SKM-1 treated with dmso at 0.1 percent for 144 hours (cell line): ENCODE results near the gene GLIS1.

Source experiments
- DNase-seq: peaks from one replicate; lab custom pipeline; 2025; ENCODE audit not compliant: unreplicated experiment; lab: John Stamatoyannopoulos, UW

Gene GLIS1

GRCh38 chr1:53695116-53695515, 43.8 kb downstream of the GLIS1 start:
- DNase-seq: no peak

GRCh38 chr1:53694718-53695091, 44.3 kb downstream of the GLIS1 start:
- DNase-seq: no peak

- DNase-seq: no peak
Measured at GRCh38 chr1:53693773-53694717, 44.9 kb downstream of the GLIS1 start.

- DNase-seq: no peak
Measured at GRCh38 chr1:53693339-53693738, 45.6 kb downstream of the GLIS1 start.

- no peak for DNase-seq
Measured at GRCh38 chr1:53691326-53691725, 47.6 kb downstream of the GLIS1 start.

GRCh38 chr1:53690411-53690810, 48.6 kb downstream of the GLIS1 start:
- no peak for DNase-seq

- DNase-seq: no peak
Measured at GRCh38 chr1:53689736-53690326, 49.1 kb downstream of the GLIS1 start.

GRCh38 chr1:53689223-53689622, 49.7 kb downstream of the GLIS1 start:
- no peak for DNase-seq

- DNase-seq: no peak
Measured at GRCh38 chr1:53688381-53689102, 50.4 kb downstream of the GLIS1 start.

GRCh38 chr1:53687901-53688300, 51.1 kb downstream of the GLIS1 start:
- DNase-seq: no peak

GRCh38 chr1:53687426-53687825, 51.5 kb downstream of the GLIS1 start:
- DNase-seq: no peak

- no peak for DNase-seq
Measured at GRCh38 chr1:53686965-53687267, 52.0 kb downstream of the GLIS1 start.

GRCh38 chr1:53686091-53686964, 52.6 kb downstream of the GLIS1 start:
- no peak for DNase-seq

GRCh38 chr1:53685272-53686051, 53.5 kb downstream of the GLIS1 start:
- no peak for DNase-seq

- DNase-seq: no peak
Measured at GRCh38 chr1:53684741-53685140, 54.2 kb downstream of the GLIS1 start.

GRCh38 chr1:53683986-53684740, 54.8 kb downstream of the GLIS1 start:
- DNase-seq: no peak

- DNase-seq: peak; percentile 7
Measured at GRCh38 chr1:53682881-53683280, 56.1 kb downstream of the GLIS1 start.

- DNase-seq: peak; percentile 44
Measured at GRCh38 chr1:53681977-53682685, 56.8 kb downstream of the GLIS1 start.
